ENCODE results near the gene NUMBL.
"Not testable (repeated sequence)": the region's sequence is repeated elsewhere in the genome, so short reads cannot be mapped to it uniquely, and the experiment has no call there.

NUMBL gene

GRCh38 chr19:40690050-40690692, at the start of gene NUMBL:
TSS of gene NUMBL (minus strand) at chr19:40690651. CDS start at chr19:40690483, 168 bp downstream.
- no peak for DNase-seq (ENCODE audit: low read depth)

GRCh38 chr19:40739030-40739839, 48.8 kb upstream of the NUMBL start:
- DNase-seq (ENCODE audit: low read depth), result no peak

- no peak for DNase-seq (ENCODE audit: low read depth)
Observed at GRCh38 chr19:40737102-40737644, 46.7 kb upstream of the NUMBL start.

GRCh38 chr19:40736661-40737060, 46.2 kb upstream of the NUMBL start:
- no peak for DNase-seq (ENCODE audit: low read depth)

GRCh38 chr19:40735013-40735771, 44.7 kb upstream of the NUMBL start:
- DNase-seq (ENCODE audit: low read depth), result no peak

- no peak for DNase-seq (ENCODE audit: low read depth)
Observed at GRCh38 chr19:40733149-40733548, 42.7 kb upstream of the NUMBL start.

GRCh38 chr19:40732304-40732703, 41.9 kb upstream of the NUMBL start:
- DNase-seq (ENCODE audit: low read depth), result not testable (repeated sequence)

GRCh38 chr19:40730065-40730464, 39.6 kb upstream of the NUMBL start:
- not testable (repeated sequence) for DNase-seq (ENCODE audit: low read depth)

- no peak for DNase-seq (ENCODE audit: low read depth)
Observed at GRCh38 chr19:40726279-40726678, 35.8 kb upstream of the NUMBL start.

- DNase-seq (ENCODE audit: low read depth), result no peak
Observed at GRCh38 chr19:40724855-40725254, 34.4 kb upstream of the NUMBL start.

- DNase-seq (ENCODE audit: low read depth), result no peak
Observed at GRCh38 chr19:40724315-40724714, 33.9 kb upstream of the NUMBL start.

- DNase-seq (ENCODE audit: low read depth), result no peak
Observed at GRCh38 chr19:40723661-40724254, 33.3 kb upstream of the NUMBL start.

GRCh38 chr19:40721936-40722661, 31.6 kb upstream of the NUMBL start:
- DNase-seq (ENCODE audit: low read depth), result no peak

GRCh38 chr19:40721140-40721486, 30.7 kb upstream of the NUMBL start:
- no peak for DNase-seq (ENCODE audit: low read depth)

GRCh38 chr19:40719414-40719894, 29.0 kb upstream of the NUMBL start:
- DNase-seq (ENCODE audit: low read depth), result no peak

- DNase-seq (ENCODE audit: low read depth), result no peak
Observed at GRCh38 chr19:40718774-40719391, 28.4 kb upstream of the NUMBL start.

- DNase-seq (ENCODE audit: low read depth), result no peak
Observed at GRCh38 chr19:40717880-40718773, 27.7 kb upstream of the NUMBL start.

- DNase-seq (ENCODE audit: low read depth), result no peak
Observed at GRCh38 chr19:40717325-40717879, 27.0 kb upstream of the NUMBL start.

Data from CMK (cell line).